GM18870 (cell line): ENCODE results near the gene ENTPD2.
"Not testable (repeated sequence)": the region's sequence is repeated elsewhere in the genome, so short reads cannot be mapped to it uniquely, and the experiment has no call there.

ENCODE experiments used
- ATAC-seq: cut with Tn5 transposase; IDR thresholded peaks from one replicate; pipeline ENCODE4 v1.9.1; 2021; ENCODE audit warnings: moderate library complexity; ENCODE audit not compliant: unreplicated experiment

The ENTPD2 gene

GRCh38 chr9:137065336-137065967 lies 11.6 kb upstream of the ENTPD2 start:
- ATAC-seq, result no peak

- ATAC-seq, result no peak
Measured at GRCh38 chr9:137064880-137065164, 11.0 kb upstream of the ENTPD2 start.

GRCh38 chr9:137064027-137064879 lies 10.4 kb upstream of the ENTPD2 start:
- ATAC-seq, result no peak

GRCh38 chr9:137063311-137064026 lies 9.6 kb upstream of the ENTPD2 start:
- no peak for ATAC-seq

GRCh38 chr9:137062798-137063197 lies 8.9 kb upstream of the ENTPD2 start:
- not testable (repeated sequence) for ATAC-seq

GRCh38 chr9:137062384-137062783 lies 8.5 kb upstream of the ENTPD2 start:
- no peak for ATAC-seq

- ATAC-seq, result no peak
Measured at GRCh38 chr9:137058521-137059234, 4.8 kb upstream of the ENTPD2 start.

GRCh38 chr9:137057545-137057944 lies 3.7 kb upstream of the ENTPD2 start:
- ATAC-seq, result no peak

- no peak for ATAC-seq
Measured at GRCh38 chr9:137056739-137057415, 3.0 kb upstream of the ENTPD2 start.

GRCh38 chr9:137055385-137056364 lies 1.8 kb upstream of the ENTPD2 start:
- no peak for ATAC-seq

- ATAC-seq, result no peak
Measured at GRCh38 chr9:137054932-137055384, 1.1 kb upstream of the ENTPD2 start.

- no peak for ATAC-seq
Measured at GRCh38 chr9:137052998-137053943, 590 bp downstream of the ENTPD2 start.

- ATAC-seq, result no peak
Measured at GRCh38 chr9:137052293-137052692, 1.6 kb downstream of the ENTPD2 start.

GRCh38 chr9:137051145-137051724 lies 2.6 kb downstream of the ENTPD2 start:
- no peak for ATAC-seq

GRCh38 chr9:137050570-137050969 lies 3.3 kb downstream of the ENTPD2 start:
- ATAC-seq, result no peak

- ATAC-seq, result no peak
Measured at GRCh38 chr9:137049544-137050449, 4.1 kb downstream of the ENTPD2 start.
